ENCODE measurements around the gene IGSF21.

DNA sequence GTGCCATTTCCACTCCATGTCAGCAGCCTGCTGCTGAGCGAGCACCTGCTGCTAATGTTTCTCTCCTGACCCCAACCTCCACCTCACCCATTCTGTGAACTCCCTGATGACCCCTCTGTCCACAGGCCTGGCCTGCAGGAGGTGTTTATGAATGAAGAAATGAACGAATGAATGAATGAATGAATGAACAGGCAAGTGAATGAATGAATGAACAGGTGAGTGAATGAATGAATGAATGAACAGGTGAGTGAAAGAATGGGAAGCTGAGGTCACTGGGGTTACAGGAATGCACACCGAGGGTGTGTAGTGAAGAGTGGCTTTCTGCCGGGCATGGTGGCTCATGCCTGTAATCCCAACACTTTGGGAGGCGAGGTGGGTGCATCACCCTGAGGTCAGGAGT, 173.4 kb downstream of the IGSF21 start:
- TF ChIP-seq POLR2A (IDR thresholded peaks at IDR 0.05) (no peak), CTCF (IDR thresholded peaks at IDR 0.05) (no peak), POLR2AphosphoS5 (IDR thresholded peaks at IDR 0.05) (no peak)

Measured in prostate gland (tissue), 2 donors.